Keratinocyte (primary cell): Measurements from ENCODE around the gene SMC3. TPM values are rescaled to one million over a fixed set of nuclear protein-coding genes. Genes with fewer than 3 reads are reported as not detected.

ENCODE experiments used
- DNase-seq: peaks from one replicate; pipeline ENCODE4 v3.0.0-alpha.2; 2011; ENCODE audit warnings: low read depth, missing footprints, low spot score
- FAIRE-seq: peaks from 2 replicates; lab custom pipeline; 2011; peaks lifted over from hg19 to GRCh38; lab: Jason Lieb, UNC
- H2AFZ ChIP-seq: 2 replicates; pipeline ENCODE4 v1.6.0; 2012; ENCODE audit warnings: low read length, control low read depth, inconsistent platforms; ENCODE audit not compliant: control insufficient read depth
- H3K27ac ChIP-seq: 2 replicates; pipeline ENCODE4 v1.5.1; 2011; ENCODE audit warnings: low read length; ENCODE audit not compliant: control insufficient read depth, insufficient read depth
- H3K27me3 ChIP-seq: 3 replicates; pipeline ENCODE4 v1.6.0; 2011; ENCODE audit warnings: low read length; ENCODE audit not compliant: control insufficient read depth, insufficient read depth; ENCODE audit errors: extremely low read depth
- H3K36me3 ChIP-seq, 2 experiments: 2 replicates in 1 of 2; 3 replicates in 1 of 2; pipeline ENCODE4 v1.5.1; 2011; ENCODE audit warnings: low read length in 2 of 2, mild to moderate bottlenecking in 1 of 2; ENCODE audit not compliant: control insufficient read depth in 2 of 2, insufficient read depth in 2 of 2; ENCODE audit errors: extremely low read depth in 1 of 2
- H3K4me1 ChIP-seq: 3 replicates; pipeline ENCODE4 v1.5.1; 2011; ENCODE audit warnings: low read length; ENCODE audit not compliant: control insufficient read depth, insufficient read depth; ENCODE audit errors: extremely low read depth
- H3K4me2 ChIP-seq: 3 replicates; pipeline ENCODE4 v1.6.0; 2011; ENCODE audit warnings: low read depth, low read length; ENCODE audit not compliant: control insufficient read depth, insufficient read depth; ENCODE audit errors: extremely low read depth
- H3K4me3 ChIP-seq, 3 experiments: fragments of 200-600 bp in 1 of 3; sonication (generic) in 1 of 3; 2 replicates in 2 of 3; 3 replicates in 1 of 3; pipeline ENCODE4 v1.5.1; 2011 to 2016; ENCODE audit warnings: low read length in 3 of 3, mild to moderate bottlenecking in 3 of 3, control low read depth in 2 of 3, inconsistent platforms in 1 of 3, low read depth in 1 of 3, mixed read lengths in 1 of 3, mixed run types in 1 of 3, moderate library complexity in 1 of 3; ENCODE audit not compliant: control insufficient read depth in 2 of 3, insufficient read depth in 2 of 3; ENCODE audit errors: extremely low read depth in 1 of 3
- H3K79me2 ChIP-seq: 2 replicates; pipeline ENCODE4 v1.6.0; 2012; ENCODE audit warnings: low read length; ENCODE audit not compliant: control insufficient read depth, insufficient read depth
- H3K9ac ChIP-seq: 3 replicates; pipeline ENCODE4 v1.6.0; 2011; ENCODE audit warnings: low read length; ENCODE audit not compliant: control insufficient read depth, insufficient read depth; ENCODE audit errors: extremely low read depth
- H3K9me1 ChIP-seq: 3 replicates; pipeline ENCODE4 v1.6.0; 2011; ENCODE audit warnings: low read length; ENCODE audit not compliant: control insufficient read depth, insufficient read depth; ENCODE audit errors: extremely low read depth
- H3K9me3 ChIP-seq: 2 replicates; pipeline ENCODE4 v1.5.1; 2012; ENCODE audit warnings: low read depth, low read length; ENCODE audit not compliant: control insufficient read depth
- H4K20me1 ChIP-seq: 3 replicates; pipeline ENCODE4 v1.6.0; 2011; ENCODE audit warnings: low read length; ENCODE audit not compliant: control insufficient read depth, insufficient read depth; ENCODE audit errors: extremely low read depth
- CTCF ChIP-seq, 3 experiments: IDR thresholded peaks in 1 of 3; conservative IDR thresholded peaks in 1 of 3; optimal IDR thresholded peaks in 1 of 3; 2 replicates in 2 of 3; 3 replicates in 1 of 3; pipeline versions ENCODE3 to v1.5.1; 2011; ENCODE audit warnings: low read length in 3 of 3, mild to moderate bottlenecking in 3 of 3, moderate library complexity in 2 of 3, control low read depth in 1 of 3, inconsistent platforms in 1 of 3; ENCODE audit not compliant: insufficient read depth in 2 of 3; ENCODE audit errors: extremely low read depth in 1 of 3
- EZH2 ChIP-seq: IDR thresholded peaks from one replicate; pipeline ENCODE4 v1.6.1; 2012; ENCODE audit warnings: inconsistent platforms, mild to moderate bottlenecking, low read length, moderate library complexity
- dilution Hi-C: fragments of 300-500 bp; cut with MboI; formaldehyde crosslinking; loops from one replicate; pipeline ENCODE4 v1.7.0; 2020; ENCODE audit warnings: low sequenced_read_pairs; ENCODE audit not compliant: extremely low pct_ligation_motif_present
- polyA plus RNA-seq, 5 experiments: library from polyadenylated mRNA; depleted of rRNA in 3 of 5; stranded (reverse) in 3 of 5; stranded (forward) in 1 of 5; unstranded in 1 of 5; fragments of >200 nt; gene quantifications; 1 replicate in 1 of 5; 2 replicates in 3 of 5; 3 replicates in 1 of 5; pipeline versions ENCODE4 v1.2.1 to v1.2.3, GENCODE V29; 2011 to 2012; ENCODE audit warnings: missing spikeins in 2 of 5, low read depth in 1 of 5, low replicate concordance in 1 of 5

Gene SMC3
- polyA plus RNA-seq, 1 donor (not counting 4 experiments of a cell fraction or from before 2014, with no cell fraction given), result 16.3 TPM

GRCh38 chr10:110613996-110614495 lies 46.6 kb downstream of the SMC3 start:
- H3K9me1 ChIP-seq, result no peaks in the 10 kb centered on the region
- H3K4me1 ChIP-seq, result no peaks in the 10 kb centered on the region
- dilution Hi-C loops, result no loop called here
- H3K4me2 ChIP-seq, result no peak overlapping the region
- no peak overlapping the region for H3K9ac ChIP-seq
- no peak for DNase-seq
- FAIRE-seq, result no peak
- peaks cover 3% of the 10 kb centered on the region for H3K27me3 ChIP-seq
- no peaks in the 10 kb centered on the region for H3K36me3 ChIP-seq
- TF ChIP-seq EZH2 (no peak), CTCF (optimal IDR thresholded peaks at IDR 0.05 in 1 of 3, IDR thresholded peaks at IDR 0.05 in 1 of 3, conservative IDR thresholded peaks at IDR 0.05 in 1 of 3; ENCODE audit: extremely low read depth in 1 of 3, insufficient read depth in 2 of 3, low read length in 3 of 3) (no peak)
- no peaks in the 10 kb centered on the region for H4K20me1 ChIP-seq
- no peaks in the 10 kb centered on the region for H3K79me2 ChIP-seq
- H3K27ac ChIP-seq, result no peak overlapping the region
- no peak overlapping the region for H2AFZ ChIP-seq
- no peaks in the 10 kb centered on the region for H3K9me3 ChIP-seq
- no peak overlapping the region for H3K4me3 ChIP-seq

- no peak overlapping the region for H3K9ac ChIP-seq
- H3K4me1 ChIP-seq, result no peaks in the 10 kb centered on the region
- no peaks in the 10 kb centered on the region for H3K36me3 ChIP-seq
- no peaks in the 10 kb centered on the region for H3K9me1 ChIP-seq
- H3K9me3 ChIP-seq, result no peaks in the 10 kb centered on the region
- H3K4me2 ChIP-seq, result no peak overlapping the region
- no peak for TF ChIP-seq CTCF (optimal IDR thresholded peaks at IDR 0.05 in 1 of 3, IDR thresholded peaks at IDR 0.05 in 1 of 3, conservative IDR thresholded peaks at IDR 0.05 in 1 of 3; ENCODE audit: extremely low read depth in 1 of 3, insufficient read depth in 2 of 3, low read length in 3 of 3)
- TF ChIP-seq EZH2, result no peak
- FAIRE-seq, result no peak
- H4K20me1 ChIP-seq, result no peaks in the 10 kb centered on the region
- dilution Hi-C loops, result no loop called here
- H3K79me2 ChIP-seq, result no peaks in the 10 kb centered on the region
- no peak overlapping the region for H2AFZ ChIP-seq
- peaks cover 3% of the 10 kb centered on the region for H3K27me3 ChIP-seq
- no peak for DNase-seq
- H3K4me3 ChIP-seq, result no peak overlapping the region
- no peak overlapping the region for H3K27ac ChIP-seq
These were observed 47.7 kb downstream of the SMC3 start for GRCh38 chr10:110615057-110615747.
